ENCODE data around the gene OR10A7.
"Not testable (repeated sequence)": the region's sequence is repeated elsewhere in the genome, so short reads cannot be mapped to it uniquely, and the experiment has no call there.

OR10A7 gene, protein sequence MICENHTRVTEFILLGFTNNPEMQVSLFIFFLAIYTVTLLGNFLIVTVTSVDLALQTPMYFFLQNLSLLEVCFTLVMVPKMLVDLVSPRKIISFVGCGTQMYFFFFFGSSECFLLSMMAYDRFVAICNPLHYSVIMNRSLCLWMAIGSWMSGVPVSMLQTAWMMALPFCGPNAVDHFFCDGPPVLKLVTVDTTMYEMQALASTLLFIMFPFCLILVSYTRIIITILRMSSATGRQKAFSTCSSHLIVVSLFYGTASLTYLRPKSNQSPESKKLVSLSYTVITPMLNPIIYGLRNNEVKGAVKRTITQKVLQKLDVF

DNA sequence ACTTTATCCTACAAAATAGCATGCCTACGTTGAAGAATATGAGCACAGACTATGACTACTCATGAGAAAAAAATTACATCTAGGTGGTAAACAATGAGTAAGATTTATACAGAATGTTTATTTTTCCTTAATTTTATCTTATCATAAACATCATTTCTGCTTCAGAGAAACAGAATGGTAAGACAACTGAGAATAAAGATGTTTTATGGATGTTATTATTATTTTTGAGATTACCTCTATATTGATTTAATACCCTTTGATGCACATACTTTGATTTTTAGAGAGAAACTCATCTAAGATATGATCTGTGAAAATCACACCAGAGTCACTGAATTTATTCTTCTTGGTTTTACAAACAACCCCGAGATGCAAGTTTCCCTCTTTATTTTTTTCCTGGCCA lies at the start of gene OR10A7:
Gene OR10A7 (plus strand): TSS at position 301 of the 400 bp plus-strand sequence. CDS start 0 bp downstream, at position 301.
- no peak for DNase-seq

DNA sequence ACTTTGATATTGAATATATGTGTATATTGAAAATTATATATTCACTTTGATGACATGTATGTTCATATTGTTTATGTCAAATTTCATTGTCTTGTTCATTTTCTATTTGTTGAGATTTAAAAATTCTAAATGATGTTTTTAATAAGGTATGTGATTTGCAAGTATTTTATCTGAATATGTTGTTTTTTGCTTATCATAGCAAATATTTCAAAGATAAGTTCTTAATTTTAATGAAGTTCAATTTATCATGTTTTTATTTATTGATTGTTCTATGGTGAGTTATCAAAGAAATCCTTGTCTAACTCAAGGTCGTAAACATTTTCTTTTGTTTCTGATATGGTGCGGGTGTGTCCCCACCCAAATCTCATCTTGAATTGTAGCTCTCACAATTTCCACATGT lies 49.4 kb upstream of the OR10A7 start:
- DNase-seq = no peak

DNA sequence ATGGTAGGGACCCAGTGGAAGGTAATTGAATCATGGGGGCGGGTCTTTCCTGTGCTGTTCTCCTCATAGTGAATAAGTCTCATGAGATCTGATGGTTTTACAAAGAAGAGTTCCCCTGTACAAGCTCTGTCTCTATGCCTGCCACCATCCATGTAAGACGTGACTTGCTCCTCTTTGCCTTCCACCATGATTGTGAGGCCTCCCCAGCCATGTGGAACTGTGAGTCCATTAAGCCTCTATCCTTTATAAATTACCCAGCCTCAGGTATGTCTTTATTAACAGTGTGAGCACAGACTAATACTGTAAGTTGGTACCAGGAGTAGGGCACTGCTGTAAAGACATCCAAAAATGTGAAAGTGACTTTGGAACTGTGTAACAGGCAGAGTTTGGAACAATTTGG lies 49.0 kb upstream of the OR10A7 start:
- not testable (repeated sequence) for DNase-seq

DNA sequence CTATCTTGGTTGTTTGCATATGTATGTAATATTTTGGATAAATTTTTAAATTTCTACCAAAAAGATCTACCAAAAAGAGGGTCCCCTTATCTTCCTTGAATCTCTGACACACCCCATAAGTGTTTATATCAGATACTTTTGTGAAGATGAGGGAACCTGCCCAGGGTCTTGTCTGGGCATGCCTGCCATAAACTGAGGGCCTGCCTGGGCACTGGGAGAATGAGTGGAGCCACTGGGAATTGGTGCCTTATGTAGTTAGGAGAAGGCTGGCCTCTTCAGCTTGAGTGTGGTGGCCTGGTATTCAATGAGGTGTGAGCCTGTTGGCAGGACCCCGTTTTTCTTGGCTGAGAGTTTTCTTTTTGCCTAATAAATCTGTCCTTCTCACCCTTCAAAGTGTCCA lies 48.1 kb upstream of the OR10A7 start:
- DNase-seq = no peak

DNA sequence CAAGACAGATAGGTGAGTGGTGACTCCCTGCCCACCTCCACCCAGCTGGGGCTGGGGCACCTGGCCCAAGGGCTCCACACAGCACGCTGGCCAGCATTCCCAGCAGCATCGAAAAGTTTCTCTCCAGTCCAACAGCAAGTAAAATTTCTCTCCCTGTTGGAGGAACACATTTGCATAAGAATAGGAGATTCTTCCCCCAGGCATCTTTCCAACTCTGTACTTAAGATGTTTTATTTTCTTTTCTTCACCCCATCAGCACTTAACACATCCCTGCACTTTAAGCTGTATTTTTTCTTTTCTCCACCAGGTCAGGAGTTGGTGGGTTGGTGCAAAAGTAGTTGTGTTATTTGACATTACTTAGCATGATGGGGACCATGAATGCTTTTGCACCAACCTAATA lies 47.4 kb upstream of the OR10A7 start:
- no peak for DNase-seq

DNA sequence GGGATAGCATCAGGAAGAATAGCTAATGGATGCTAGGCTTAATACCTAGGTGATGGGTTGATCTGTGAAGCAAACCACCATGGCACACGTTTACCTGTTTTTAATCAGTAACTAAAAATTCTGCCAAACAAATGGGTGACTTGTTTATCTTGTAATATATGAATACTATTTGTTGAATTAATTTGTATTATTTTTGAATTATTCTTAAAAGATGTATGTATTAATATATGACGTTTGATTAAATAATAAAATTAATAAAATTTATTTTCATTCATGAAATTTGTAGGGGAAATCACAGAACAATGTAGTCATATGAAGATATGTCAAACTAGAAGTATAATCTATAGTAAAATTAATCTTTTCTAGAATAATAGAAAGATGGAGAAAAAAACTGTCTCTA lies 32.3 kb upstream of the OR10A7 start:
- no peak for DNase-seq

DNA sequence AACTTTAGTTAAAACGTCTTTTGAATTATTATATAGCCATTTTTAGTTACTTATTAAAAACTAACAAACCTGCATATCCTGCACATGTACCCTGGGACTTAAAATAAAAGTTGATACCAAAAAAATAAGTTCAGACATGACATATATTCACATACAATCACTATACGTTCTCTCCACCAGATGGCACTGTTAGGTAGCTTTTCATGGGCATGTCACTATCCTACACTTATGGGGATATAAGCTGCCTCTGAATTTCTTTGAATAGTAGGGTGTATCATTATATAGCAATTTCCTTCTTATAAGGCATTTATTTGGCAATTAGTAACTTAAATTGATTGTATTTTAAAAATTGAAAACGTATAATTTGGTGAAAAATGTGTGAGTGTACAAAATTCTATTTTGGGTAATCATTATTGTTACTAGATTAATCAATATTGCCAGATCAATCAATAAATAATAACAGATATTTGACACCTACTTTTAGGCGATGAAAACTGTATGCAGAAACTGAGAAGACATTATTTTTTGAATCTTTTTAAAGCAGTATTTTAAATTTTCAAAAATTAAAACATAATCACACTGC lies 31.8 kb upstream of the OR10A7 start:
- DNase-seq = no peak

DNA sequence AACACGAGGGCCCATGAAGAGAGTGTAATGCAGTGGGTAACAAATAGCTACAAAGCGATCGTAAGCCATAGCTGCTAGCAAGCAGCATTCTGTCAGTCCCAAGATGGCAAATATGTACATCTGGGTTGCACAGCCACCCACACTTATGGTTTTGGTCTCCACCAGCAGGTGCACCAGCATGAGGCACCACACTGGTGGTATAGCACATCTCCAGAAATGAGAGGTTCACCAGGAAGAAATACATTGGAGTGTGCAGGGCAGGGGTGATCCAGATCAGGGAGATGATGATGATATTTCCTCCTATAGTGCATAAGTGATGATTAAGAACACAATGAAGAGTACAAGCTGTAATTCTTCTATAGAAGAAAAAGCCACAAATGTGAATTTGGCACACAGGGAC lies 26.4 kb upstream of the OR10A7 start:
- no peak for DNase-seq

DNA sequence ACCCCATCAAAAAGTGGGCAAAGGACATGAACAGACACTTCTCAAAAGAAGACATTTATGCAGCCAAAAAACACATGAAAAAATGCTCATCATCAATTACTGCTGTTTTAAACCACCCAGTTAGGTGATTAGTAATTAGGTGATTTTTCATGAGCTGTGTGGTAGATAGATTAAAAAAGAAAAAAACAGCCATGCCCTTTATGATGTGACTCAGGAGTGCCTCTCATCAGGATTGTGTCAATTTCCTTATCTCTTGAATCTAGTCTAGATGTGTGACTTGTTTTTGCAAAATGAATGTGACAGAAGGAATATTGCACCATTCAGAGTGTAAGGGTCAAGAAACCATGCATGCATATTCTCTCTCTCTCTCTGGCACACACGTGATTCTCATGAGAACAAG lies 5.7 kb downstream of the OR10A7 start:
- no peak for DNase-seq

DNA sequence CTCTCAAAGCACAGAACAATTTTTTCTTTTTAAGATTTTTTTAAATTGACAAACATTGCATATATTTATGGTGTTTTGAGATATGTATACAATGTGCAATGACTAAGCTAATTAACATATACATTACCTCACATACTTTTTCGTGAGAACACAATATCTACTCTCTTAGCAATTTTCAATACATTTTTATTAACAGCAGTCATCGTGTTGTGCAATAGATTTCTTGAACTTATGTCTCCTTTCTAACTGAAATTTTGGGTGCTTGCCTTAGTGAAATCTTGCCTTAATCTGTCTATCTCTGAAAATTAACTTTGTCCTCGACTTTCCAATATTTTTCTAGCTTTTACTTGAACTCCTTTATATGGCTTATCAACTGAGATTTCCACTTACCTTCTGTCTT lies 6.8 kb downstream of the OR10A7 start:
- no peak for DNase-seq

DNA sequence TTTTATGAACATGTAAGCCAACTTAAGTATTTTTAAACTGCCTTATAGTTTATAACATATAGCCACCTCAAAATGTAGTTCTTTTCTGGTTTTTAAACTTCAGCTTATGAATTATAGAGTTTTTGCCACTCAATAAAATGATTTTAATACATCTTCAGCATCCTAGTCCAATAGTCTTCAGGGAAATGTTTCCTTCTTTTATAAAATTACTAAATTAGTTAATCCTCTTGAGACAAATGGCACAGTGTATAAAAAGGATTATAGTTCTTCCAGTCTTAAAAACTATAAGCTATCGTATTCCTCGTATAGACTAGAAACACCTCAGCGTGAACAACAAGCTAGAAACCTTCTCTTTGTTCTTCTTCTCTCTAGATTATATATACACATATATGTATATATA lies 23.5 kb downstream of the OR10A7 start, which contains the start of gene OR6C74:
Gene OR6C74 (plus strand): TSS at position 301 of the 400 bp plus-strand sequence. CDS start 2,679 bp downstream, outside the sequence.
- no peak for DNase-seq

DNA sequence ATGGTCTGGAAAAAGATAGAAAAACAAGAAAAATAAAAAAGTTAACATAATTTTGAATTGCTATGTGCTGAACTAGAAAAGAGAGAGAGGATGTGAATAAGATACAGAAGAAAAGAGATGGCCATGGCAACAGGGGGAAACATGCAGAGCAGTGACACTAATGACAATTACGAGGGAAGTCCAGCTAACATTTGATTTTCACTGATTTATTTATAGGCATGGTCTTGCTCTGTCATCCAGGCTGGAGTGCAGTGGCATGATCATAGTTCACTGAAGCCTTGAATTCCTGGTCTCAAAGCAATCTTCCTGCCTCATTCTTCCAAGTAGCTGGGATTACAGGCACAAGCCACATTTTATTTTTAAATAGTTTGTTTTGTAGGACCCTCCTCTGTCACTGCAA lies 25.3 kb downstream of the OR10A7 start:
- DNase-seq = no peak

DNA sequence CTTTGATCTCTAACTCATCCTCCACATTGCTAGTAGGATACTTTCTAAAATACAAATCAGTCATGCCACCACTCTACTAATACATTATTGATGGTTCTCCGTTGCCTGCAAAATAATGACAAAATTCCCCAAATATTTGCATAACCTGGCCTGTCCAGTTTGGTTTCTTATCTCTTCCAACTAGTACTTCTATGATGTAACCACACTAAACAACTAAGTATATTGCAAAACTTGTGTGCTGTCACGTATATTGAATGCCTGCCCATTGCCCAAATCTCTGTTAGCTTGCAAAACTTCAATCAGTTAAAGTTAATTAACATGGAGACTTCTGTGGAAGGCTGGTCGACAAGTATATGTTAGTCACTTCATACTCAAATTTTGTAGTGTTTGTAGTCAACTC lies 30.1 kb downstream of the OR10A7 start:
- no peak for DNase-seq

DNA sequence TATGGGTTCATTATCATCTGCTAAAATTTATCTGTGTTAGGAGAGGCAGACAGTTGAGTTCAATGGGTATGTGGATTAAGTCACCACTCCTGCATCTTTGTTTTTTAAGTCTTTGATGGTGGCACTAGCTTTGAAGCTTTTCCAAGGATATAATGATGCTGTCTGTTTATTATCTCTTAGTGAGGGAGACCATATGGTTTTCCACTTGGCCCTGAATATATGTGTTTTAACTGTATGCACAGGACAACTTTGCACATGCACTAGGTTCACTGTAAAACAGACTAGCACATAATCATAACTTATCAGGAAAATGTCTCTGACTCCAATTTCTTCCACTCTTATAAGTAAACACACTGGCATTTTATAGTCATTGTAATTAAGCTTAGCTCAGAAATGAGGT lies 32.5 kb downstream of the OR10A7 start:
- DNase-seq = no peak

DNA sequence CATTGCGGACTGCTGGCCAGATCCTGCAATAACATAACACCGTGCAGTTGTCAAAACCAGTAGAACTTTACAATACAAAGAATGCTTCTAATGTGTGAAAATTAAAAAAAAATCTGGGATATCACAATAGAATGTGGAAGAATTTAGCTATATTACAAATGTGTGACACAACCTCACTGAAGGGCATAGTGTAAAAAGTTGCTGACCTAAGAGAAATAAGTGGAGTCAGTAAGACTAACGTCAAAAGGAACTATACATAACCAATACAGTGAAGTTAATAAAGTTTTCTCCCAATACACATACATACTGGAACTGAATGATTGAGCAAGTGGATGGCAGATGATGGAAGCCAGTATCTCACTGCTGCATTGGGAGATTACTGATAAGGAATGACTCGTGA lies 36.0 kb downstream of the OR10A7 start:
- DNase-seq = no peak

DNA sequence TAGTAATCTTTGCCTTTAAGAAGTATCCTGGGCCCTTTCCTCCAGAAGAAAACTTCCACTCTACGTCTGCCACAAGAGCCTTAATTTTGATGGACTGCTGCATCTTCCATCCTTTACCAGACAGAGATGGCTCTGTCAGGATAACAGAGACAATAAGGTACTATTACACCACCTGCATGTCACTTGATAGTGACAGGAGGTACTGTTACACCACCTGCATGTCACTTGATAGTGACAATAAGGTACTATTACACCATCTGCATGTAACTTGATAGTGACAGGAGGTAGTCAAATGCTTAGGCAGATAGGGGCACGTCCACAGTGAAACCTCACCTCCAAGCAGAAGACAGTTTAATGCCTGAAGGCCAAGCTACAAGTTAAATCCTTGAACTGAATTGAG lies 37.5 kb downstream of the OR10A7 start:
- DNase-seq = no peak
